HG02571 (cell line): ENCODE results near the gene AP3B1.
"Not testable (repeated sequence)": the region's sequence is repeated elsewhere in the genome, so short reads cannot be mapped to it uniquely, and the experiment has no call there.

Experiments
- ATAC-seq: cut with Tn5 transposase; IDR thresholded peaks from one replicate; pipeline ENCODE4 v1.9.1; 2021; ENCODE audit warnings: mild to moderate bottlenecking, moderate library complexity; ENCODE audit not compliant: unreplicated experiment

Gene AP3B1

GRCh38 chr5:78075301-78075700 lies 219.2 kb downstream of the AP3B1 start:
- ATAC-seq, result no peak

- ATAC-seq, result not testable (repeated sequence)
These were observed 223.8 kb downstream of the AP3B1 start for GRCh38 chr5:78070691-78071090.

- ATAC-seq, result not testable (repeated sequence)
These were observed 226.9 kb downstream of the AP3B1 start for GRCh38 chr5:78067581-78067980.

DNA sequence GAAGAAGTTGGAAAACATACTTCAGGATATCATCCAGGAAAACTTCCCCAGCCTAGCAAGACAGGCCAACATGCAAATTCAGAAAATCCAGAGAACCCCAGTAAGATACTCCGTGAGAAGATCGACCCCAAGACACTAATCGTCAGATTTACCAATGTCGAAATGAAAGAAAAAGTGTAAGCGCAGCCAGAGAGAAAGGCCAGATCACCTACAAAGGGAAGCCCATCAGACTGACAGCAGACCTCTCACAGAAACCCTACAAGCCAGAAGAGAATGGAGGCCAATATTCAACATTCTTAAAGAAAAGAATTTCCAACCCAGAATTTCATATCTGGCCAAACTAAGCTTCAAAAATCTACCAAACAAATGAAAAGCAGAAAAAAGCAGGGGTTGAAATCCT lies 227.8 kb downstream of the AP3B1 start:
- ATAC-seq, result not testable (repeated sequence)

- no peak for ATAC-seq
These were observed 228.8 kb downstream of the AP3B1 start for GRCh38 chr5:78065663-78066062.

DNA sequence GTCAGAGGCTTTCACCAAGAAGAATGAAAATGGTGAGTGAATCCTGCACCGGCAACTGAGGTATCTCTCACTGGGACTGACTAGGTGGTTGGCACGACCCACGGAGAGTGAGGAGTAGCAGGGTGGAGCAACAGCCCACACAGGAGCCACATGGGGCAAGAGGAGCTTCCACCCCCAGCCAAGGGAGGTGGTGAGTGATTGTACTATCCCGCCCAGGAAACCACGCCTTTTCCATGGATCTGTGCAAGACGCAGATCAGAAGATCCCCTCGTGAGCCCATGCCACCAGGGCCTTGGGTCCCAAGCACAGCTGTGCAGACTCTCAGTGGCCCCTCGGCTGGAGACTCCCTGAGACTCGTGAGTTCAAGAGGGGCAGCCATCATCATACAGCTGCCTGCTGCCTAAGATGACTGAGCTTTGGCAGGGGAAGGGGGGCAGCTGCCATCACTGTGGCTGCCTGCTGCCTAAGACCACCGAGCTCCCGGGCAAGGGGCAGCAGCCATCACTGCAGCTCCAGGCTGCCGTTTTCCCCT lies 229.5 kb downstream of the AP3B1 start:
- ATAC-seq, result no peak

GRCh38 chr5:78063495-78063894 lies 231.0 kb downstream of the AP3B1 start:
- no peak for ATAC-seq

GRCh38 chr5:78062645-78063044 lies 231.9 kb downstream of the AP3B1 start:
- no peak for ATAC-seq

GRCh38 chr5:78060421-78060820 lies 234.1 kb downstream of the AP3B1 start:
- no peak for ATAC-seq

GRCh38 chr5:78058625-78059024 lies 235.9 kb downstream of the AP3B1 start:
- no peak for ATAC-seq

DNA sequence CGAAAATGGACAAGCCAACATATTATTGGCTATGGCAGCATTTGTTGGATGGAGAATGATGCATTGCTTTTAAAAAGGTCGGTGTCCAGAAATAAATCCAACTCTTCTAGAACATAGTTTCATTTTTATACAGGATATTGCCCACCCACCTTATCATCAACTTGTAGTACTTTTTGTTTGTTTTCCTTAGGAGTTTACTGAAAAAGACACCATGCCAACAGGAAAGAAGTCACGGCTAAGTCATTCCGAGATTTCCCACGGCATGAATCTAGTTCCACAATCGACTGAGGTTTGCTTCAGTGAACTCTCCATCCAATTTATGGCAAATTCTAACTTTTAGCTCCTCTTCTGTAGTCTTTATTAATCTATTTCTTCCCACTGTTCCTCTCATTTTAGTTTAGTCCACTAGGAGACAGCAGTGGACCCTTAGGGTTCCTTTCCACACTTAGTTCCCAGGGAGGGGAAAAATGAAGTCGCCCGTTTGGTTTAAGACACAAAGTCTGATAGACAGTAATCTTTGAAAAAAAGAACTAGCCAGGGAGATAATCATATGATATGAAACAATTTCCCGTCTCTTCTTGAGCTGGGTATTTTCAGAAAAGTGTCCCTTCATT lies 237.5 kb downstream of the AP3B1 start:
- ATAC-seq, result no peak

- no peak for ATAC-seq
These were observed 238.4 kb downstream of the AP3B1 start for GRCh38 chr5:78056053-78056452.

- no peak for ATAC-seq
These were observed 243.6 kb downstream of the AP3B1 start for GRCh38 chr5:78050888-78051287.

DNA sequence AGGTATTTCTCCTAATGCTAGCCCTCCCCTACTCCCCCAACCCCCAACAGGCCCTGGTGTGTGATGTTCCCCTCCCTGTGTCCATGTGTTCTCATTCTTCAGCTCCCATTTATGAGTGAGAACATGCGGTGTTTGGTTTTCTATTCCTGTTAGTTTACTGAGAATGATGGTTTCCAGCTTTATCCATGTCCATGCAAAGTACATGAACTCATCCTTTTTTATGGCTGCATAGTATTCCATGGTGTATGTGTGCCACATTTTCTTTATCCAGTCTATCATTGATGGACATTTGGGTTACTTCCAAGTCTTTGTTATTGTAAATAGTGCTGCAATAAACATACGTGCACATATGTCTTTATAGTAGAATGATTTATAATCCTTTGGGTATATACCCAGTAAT lies 247.7 kb downstream of the AP3B1 start:
- not testable (repeated sequence) for ATAC-seq

- no peak for ATAC-seq
These were observed 248.5 kb downstream of the AP3B1 start for GRCh38 chr5:78046006-78046405.

- no peak for ATAC-seq
These were observed 252.7 kb downstream of the AP3B1 start for GRCh38 chr5:78041805-78042204.

- ATAC-seq, result no peak
These were observed 269.0 kb downstream of the AP3B1 start for GRCh38 chr5:78025540-78025939.

DNA sequence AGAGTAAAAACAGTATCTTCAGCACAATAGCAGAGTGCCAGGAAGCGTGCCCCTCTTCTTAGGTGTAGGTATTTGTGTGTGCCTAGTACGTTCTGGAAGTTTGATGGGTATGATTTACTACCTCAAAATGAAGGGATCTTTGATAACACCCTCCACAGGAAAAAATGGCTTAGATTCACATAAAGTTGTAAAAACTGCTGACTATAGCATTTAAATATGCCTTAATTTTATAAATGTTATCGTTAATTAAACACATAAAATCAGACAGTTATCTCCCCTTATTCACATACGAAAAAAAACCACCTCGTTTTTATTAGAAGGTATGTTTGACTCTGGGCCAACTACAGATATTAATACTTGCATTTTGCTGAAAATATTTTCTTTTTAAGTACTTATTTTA lies 274.8 kb downstream of the AP3B1 start:
- no peak for ATAC-seq

- no peak for ATAC-seq
These were observed 277.5 kb downstream of the AP3B1 start for GRCh38 chr5:78016863-78017529.

GRCh38 chr5:78009937-78010527 lies 284.5 kb downstream of the AP3B1 start:
- no peak for ATAC-seq

- ATAC-seq, result no peak
These were observed 286.0 kb downstream of the AP3B1 start for GRCh38 chr5:78008356-78008967.

DNA sequence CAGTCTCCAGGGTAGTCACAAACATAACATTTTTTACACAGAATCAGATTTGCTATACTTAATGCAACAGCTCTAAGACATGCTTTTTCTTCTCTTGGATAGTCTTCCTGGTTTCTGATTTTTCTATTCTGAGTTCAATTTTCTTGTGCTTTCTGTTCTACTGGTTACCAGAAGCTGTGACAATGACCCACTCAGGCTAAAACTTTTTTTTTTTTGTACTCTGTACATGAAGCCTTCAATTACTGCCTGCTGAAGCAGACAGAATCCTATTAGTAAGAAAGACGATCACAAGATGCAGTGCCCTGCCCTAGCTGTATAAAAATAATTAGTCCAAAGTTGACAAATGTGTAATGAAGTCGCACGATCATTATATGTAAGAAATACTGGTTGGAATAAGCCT lies 287.3 kb downstream of the AP3B1 start:
- no peak for ATAC-seq
